Stimulated activated naive CD8-positive, alpha-beta T cell treated with anti-CD3 and anti-CD28 coated beads, Interleukin-15, Interleukin-2, amounts not matched to agents 100 U/mL and 50 U/mL, for 24 hours (primary cell): ENCODE results near the gene MED26.
A peak's percentile ranks its signal among the peaks of the same experiment; 100 is the strongest.

Source experiments
- ATAC-seq: fragments of 150-1000 bp; cut with Tn5 transposase; one replicate; pipeline ENCODE4 v1.10.0; 2021
- DNase-seq: peaks from one replicate; pipeline ENCODE4 v3.0.0; 2021

MED26 gene

DNA sequence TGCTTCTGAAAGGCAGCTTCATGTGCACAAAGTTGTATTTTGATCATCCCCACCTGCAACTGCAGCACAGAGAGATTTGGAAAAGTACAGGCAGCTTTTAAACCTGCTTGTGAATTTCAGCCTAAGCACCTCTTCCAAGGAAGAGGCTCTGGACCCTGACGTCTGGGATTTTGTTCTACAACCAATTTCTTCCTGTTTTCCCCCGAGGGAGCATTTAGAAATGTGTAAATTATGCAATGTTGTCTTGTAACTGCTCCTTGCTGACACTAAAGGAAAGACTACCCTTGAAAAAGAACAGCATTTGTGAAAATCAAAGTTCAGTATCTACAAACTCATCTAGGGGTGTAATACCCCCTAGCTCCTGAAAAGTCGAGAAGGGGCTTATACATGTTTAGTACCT lies 15.4 kb downstream of the MED26 start:
- DNase-seq (no peak), ATAC-seq (no peak)

DNA sequence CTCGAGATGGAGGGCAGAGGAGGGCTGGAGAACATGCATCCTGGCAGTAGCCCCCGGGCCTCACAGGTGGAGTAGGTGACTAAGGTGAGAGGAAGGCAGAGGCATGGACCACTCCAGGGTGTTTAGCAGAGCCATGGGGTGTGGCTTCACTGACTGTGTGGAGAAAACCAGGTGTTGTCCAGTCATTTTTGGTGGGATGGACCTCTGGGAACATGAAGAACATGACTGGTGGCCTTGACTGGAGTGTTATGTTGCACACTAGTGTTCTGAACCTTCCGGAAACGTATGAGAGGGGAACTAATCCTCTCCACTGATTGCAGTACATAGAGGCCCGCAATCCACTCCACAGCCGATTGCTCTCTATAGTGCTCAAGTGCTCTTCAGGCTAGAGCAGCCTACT lies 16.9 kb downstream of the MED26 start:
- DNase-seq (no peak), ATAC-seq (no peak)

DNA sequence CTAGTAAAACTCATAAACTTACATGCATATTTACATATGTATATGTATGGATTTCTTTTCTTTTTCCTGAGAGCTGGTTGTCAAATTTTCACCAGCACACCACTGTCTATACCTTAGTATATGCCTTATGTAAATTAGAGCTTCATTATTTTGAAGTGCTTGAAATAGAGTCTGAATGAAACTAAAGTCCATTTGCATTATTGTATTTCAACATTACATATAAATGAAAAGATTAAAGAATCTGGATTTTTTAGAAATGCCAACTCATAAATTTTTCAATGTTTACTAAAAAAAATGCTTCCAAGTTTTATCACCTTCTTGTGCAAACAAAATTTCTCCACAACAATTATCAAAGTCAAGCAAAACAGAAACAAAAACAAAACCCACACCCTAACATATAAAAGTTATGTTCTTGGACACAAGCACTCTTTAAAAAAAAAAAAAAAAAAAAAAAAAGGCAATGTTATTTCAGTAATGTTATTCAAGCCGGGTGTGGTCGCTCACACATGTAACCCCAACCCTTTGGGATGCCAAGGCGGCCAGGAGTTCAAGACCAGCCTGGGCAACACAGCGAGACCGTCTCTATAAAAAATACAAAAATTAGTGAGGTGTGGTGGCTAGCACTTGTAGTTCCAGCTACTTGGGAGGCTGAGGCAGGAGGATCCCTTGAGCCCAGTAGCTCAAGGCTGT lies 18.3 kb downstream of the MED26 start:
- ATAC-seq (no peak), DNase-seq (no peak)

- DNase-seq, result no peak
Observed at GRCh38 chr19:16608290-16608739, 19.7 kb downstream of the MED26 start.

GRCh38 chr19:16607819-16608218 lies 20.2 kb downstream of the MED26 start:
- no peak for DNase-seq
- no peak for ATAC-seq

More at GRCh38 chr19:16608290-16608739, 19.7 kb downstream of the MED26 start:
- peak; percentile 70 for ATAC-seq

- ATAC-seq (no peak), DNase-seq (no peak)
Observed at GRCh38 chr19:16605553-16605994, 22.4 kb downstream of the MED26 start.

- DNase-seq (no peak), ATAC-seq (no peak)
Observed at GRCh38 chr19:16605115-16605514, 22.9 kb downstream of the MED26 start.

DNA sequence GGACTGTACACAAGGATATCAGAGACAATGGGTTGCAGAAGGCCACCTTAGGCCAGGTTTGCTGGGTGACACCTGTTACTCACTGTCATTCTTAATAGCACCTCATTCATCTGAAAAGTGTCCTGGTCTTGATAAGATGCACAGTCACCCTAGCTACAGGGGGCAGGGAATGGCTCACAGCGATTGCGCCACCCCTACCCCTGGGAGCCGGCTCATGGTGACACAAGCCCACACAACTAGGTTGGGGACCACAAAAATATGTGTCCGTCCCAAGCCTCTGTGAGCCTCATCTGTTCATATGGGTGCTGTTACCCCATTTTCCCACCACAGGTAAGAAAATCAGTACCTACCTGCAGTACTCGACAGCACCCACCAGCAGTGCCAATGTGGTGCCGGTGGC lies 23.4 kb downstream of the MED26 start:
- no peak for ATAC-seq
- no peak for DNase-seq

- ATAC-seq (no peak), DNase-seq (no peak)
Observed at GRCh38 chr19:16603090-16603489, 24.9 kb downstream of the MED26 start.

- DNase-seq, result no peak
Observed at GRCh38 chr19:16601378-16602052, 26.5 kb downstream of the MED26 start.

GRCh38 chr19:16600824-16601223 lies 27.2 kb downstream of the MED26 start:
- ATAC-seq (no peak), DNase-seq (no peak)

More at GRCh38 chr19:16601378-16602052, 26.5 kb downstream of the MED26 start:
- ATAC-seq, result no peak

- no peak for ATAC-seq
- DNase-seq, result no peak
Observed at GRCh38 chr19:16599655-16600346, 28.2 kb downstream of the MED26 start.

GRCh38 chr19:16598848-16599247 lies 29.2 kb downstream of the MED26 start:
- no peak for DNase-seq
- ATAC-seq, result no peak

DNA sequence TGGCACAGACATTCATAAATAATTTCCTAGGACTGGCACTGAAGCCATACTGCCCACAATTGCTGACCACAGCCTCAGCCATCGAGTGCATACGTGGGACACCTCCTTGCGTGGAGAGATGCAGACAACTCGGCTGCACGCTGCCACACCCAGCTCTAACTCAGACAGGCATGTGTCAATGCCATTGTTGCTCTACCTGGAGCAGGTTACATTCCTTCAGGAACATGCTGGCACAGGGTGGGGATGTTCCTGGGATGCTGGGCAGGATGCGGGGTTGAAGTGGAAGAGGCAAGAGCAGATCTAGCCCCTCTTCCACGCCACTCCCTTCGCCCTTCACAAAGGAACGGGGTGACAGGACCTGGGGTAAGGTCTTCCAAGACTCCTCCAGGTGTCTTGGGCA lies 31.6 kb downstream of the MED26 start:
- ATAC-seq, result no peak
- DNase-seq, result no peak

DNA sequence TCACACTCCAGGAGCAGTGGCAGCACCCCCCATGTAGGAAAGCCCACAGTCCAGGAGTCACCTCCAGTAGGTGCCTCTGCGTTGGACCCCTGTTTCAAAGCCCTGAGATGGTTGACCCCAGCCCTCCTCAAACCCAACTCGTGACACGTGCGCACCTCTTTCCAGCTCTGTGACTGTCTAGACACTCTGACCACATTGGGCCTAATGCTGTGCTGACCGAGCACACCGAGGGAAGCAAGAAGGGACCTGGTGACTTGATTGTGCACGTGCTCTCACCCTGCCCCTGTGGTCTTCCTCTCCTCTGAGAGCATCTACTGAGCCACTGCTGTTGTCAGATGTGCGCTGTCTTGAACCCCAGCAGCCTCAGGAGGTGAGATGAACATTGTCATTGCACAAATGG lies 32.9 kb downstream of the MED26 start:
- DNase-seq, result no peak
- no peak for ATAC-seq

GRCh38 chr19:16594681-16595091 lies 33.3 kb downstream of the MED26 start:
- DNase-seq (peak; percentile 32), ATAC-seq (peak; percentile 40)

DNA sequence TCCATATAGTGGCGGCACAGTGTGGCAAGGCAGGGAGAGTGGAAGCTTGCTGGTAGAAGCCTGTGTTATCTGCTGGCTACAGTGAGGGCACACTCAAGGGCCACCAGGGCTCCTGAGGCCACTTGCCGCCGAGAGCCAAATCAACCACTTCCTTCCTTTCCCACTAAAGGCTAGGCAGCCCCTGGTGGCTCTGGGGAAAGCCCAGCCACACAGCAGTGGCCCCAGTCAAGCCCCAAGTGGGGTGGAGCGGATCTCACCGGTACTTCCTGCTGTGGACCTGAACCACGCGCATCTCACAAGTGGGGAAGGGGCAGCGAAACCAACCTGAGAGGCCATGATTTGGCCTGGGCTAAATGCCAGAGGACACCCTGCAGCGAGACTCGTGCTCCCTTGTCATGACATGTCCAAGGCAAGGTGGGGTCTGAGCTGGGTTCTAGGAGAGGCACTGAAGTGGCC lies 33.8 kb downstream of the MED26 start:
- DNase-seq, result peak; percentile 68
- peak; percentile 65 for ATAC-seq

- ATAC-seq (no peak), DNase-seq (no peak)
Observed at GRCh38 chr19:16593181-16593580, 34.8 kb downstream of the MED26 start.

GRCh38 chr19:16591803-16592556 lies 36.0 kb downstream of the MED26 start:
- no peak for DNase-seq

DNA sequence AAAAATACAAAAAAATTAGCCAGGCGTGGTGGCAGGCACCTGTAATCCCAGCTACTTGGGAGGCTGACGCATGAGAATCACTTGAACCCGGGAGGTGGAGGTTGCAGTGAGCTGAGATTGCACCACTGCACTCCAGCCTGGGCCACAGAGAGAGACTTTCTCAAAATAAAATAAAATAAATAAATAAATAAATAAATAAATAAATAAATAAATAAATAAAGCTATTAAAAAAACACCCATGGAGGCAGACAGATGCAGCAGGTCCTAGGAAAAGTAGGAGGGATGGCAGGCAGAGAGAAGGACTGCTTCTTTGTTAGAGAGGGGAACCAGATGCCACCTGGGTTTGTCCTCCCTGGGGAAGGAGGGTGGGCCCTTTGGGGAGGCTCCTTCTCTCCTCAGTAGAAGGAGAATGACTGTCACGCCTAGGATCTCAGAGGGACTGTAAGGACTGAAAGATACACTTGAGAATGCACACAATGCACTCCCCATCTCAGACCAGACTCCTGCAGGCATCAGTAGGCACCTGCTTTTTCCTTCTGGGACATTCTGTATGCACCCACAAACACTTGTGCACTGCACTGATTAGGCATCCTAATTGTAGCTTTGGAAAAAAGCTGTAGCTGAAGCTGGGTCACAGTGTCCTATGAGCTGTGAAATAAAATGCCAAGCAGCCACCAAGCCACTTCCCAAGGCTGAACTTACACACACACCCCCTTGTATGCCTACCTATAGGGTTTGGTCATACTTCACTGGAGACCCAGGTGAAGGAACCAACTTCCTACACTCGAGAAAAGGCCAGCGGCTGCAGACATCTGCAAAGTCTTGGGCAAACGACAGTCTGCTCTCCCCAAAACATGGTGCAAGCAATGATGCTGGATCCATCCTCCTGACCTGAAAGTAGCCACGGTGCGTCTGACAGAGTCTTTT lies 36.9 kb downstream of the MED26 start:
- DNase-seq, result no peak
- no peak for ATAC-seq

More at GRCh38 chr19:16591803-16592556, 36.0 kb downstream of the MED26 start:
- no peak for ATAC-seq

DNA sequence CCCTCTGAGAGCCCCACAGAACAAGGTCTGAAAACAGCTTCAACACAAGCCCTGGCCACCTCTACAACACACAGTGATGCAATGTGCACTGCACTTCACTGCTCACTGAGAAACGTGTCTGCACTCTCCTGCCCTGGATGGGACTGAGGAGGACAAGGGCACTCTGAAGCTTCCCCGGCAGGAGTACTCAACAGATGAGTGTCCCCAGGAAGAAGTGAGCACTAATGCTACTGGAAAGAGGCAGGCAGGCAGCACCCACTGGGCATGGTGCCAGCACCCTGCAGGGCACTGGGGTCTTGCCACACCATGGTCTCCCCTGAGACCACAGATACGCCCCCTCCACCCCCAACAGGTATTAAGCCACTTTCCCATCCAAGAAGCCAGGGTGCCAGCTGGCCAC lies 38.1 kb downstream of the MED26 start:
- DNase-seq (no peak), ATAC-seq (no peak)
